GM19468 (cell line): Measurements from ENCODE around the gene SMOC2.

Experiments used
- ATAC-seq: cut with Tn5 transposase; IDR thresholded peaks from one replicate; pipeline ENCODE4 v1.9.1; 2021; ENCODE audit warnings: mild to moderate bottlenecking, moderate library complexity, moderate number of reproducible peaks; ENCODE audit not compliant: unreplicated experiment; ENCODE audit errors: extremely low read depth

SMOC2 gene

GRCh38 chr6:168473197-168473596, 32.2 kb downstream of the SMOC2 start:
- ATAC-seq: no peak

DNA sequence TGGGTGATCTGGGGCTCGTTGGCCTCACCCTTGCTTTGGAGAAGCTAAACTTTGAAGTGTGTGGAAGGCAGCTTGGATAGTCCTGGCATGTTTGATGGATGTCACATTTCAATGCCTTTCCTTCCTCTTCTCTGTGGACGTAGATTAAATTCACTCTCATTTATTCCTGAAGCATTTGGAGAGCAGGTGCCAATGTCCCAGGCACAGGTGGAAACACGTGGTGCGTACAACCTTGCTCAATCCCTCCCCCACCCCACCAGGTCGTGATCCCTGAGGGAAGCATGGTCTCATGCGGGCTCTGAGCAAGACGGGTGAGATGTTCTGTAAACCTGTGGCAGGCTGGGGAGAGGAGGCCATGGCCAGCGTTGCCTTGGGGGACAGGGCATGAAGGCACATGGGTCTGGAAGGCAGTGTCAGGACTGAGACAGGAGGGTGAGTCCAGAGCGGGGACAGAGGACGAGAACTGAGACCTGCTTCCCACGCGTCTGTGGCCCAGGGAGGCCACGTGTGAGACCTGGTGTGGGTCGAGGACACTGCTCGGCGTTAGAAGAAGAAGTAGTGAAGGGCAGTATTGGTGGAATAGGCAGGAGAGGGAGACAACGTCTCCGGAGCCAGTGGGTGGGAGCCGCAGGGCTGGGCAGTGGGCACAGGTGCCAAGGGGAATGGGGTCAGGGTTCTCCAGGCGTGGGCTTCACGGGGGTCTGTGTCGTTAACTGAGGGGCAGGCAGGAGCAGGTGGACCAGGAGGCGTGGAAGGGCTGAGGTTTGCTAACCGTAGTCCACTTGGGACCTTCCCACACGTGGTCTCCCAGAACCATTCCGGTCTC, 34.4 kb downstream of the SMOC2 start:
- no peak for ATAC-seq

GRCh38 chr6:168479421-168479820, 38.4 kb downstream of the SMOC2 start:
- no peak for ATAC-seq

DNA sequence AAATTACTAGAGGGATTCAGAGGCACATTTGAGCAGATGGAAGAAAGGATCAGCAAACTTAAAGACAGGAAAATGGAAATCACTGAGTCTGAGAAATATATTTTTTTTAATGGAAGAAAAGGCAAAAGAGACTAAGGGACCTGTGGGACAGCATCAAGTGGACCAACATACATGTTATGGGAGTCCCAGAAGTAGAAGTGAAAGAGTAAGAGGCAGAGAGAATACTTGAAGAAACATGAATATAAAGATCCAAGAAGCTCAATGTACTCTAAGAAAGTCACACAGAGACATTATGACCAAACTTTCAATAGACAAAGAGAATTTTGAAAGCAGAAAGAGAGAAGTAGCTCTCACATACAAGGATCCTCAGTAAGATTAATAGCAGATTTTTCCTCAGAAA, 39.5 kb downstream of the SMOC2 start:
- ATAC-seq: no peak

GRCh38 chr6:168485818-168486217, 44.8 kb downstream of the SMOC2 start:
- ATAC-seq: no peak

DNA sequence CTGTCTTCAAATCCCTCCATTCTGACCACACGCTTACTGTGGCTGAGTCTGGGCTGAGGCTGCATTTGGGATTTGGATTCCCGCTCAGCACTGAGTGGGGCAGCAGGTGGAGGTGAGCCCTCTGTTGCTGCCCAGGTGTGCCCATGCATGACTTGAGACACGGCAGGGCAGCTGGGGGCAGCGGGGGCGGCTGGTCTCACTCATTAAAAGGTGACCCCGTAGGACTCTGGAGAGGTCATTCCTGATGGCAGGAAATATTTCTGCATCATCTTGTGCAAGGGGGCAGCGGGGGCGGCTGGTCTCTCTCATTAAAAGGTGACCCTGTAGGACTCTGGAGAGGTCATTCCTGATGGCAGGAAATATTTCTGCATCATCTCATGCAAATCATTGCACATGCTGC, 49.8 kb downstream of the SMOC2 start:
- ATAC-seq: no peak

GRCh38 chr6:168493976-168494375, 53.0 kb downstream of the SMOC2 start:
- ATAC-seq: no peak

- no peak for ATAC-seq
Measured at GRCh38 chr6:168494726-168495125, 53.7 kb downstream of the SMOC2 start.

GRCh38 chr6:168495133-168495532, 54.1 kb downstream of the SMOC2 start:
- no peak for ATAC-seq

- ATAC-seq: no peak
Measured at GRCh38 chr6:168495636-168496035, 54.7 kb downstream of the SMOC2 start.

DNA sequence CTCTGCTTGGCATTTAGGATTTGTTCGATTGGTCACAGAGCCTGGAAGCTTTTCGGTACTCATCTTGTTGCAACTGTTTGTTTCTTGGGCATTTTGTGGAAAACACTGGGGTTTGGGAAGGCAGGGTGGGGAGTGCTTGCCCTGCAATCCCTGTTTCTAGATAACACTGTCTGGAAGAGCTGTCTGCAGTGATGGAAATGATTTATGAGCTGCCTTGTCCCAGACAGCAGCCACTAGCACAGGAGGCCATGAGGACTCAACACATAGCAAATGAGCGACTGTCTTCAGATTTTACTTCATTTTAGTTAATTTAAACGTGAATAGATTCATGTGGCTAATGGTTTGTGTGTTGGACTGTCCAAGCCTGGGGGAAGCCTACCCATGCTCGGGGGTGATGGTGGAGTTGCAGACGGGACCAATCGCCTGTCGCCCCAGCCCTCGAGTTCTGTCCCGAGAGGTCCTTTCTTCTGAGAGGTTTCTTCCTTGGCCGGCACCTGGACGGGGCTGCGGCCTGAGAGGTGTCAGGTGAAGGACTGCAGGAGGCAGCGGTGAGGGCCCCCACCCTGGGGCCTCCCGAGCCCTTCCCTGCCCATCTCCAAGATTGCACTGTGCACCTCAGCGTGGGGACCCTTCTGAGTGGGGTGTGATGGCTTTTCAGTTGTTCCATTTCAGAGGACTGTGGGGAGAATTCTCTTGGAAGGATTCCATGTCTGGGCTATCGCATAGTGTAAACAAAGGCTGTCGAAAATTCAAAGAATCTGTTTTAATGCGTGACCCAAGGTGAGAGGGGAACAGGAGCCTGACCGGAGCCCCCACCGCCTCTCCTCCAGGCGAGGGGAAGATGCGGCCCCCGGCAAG, 55.4 kb downstream of the SMOC2 start:
- ATAC-seq: no peak

GRCh38 chr6:168496997-168497331, 56.0 kb downstream of the SMOC2 start:
- no peak for ATAC-seq

DNA sequence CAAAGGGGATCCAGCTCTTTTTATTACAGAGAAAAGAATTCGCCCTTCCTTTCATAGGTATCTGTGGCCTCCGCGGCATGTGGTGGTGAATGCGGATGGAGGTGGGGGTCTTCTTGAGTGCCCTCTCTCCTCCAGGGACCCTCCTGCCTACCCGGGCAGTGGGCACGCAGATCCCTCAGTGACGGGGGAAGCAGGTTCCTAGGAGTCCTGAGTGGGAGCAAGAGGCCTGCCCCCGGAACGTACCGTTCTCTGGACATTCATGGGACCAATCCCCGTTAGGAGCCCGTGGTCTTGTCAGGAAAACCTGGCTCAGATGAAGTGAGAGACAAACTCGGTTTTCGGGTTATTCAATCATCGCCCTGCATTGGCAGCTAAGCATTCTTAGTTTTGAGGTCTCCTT, 56.4 kb downstream of the SMOC2 start:
- no peak for ATAC-seq

DNA sequence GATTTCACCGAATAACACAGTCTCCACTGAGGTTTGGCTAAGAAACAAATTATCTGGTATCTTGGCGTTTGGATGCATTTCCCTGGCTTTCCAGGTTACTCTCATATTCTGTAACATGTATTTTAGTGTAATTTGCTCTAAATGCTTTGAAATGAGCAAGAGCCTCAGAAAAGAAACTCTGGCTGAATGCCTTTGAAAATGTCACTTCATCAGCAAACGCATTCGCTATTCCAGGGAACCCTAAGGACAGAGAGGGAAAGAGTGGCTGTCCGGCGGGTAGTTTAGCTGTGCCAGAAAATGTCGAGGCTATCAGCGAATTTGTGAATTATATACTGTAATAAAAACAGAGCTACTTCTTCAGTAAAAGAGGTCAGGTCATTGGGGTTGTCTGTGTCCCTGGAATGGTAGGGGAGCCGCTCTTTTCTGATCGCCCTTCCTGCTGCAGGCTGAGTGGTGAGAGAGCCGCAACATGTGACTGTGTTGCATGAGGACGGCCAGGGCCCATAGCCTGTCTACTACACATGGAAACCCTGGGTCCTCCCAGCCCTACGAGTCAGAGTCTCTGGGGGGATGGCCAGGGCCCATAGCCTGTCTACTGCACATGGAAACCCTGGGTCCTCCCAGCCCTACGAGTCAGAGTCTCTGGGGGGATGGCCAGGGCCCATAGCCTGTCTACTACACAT, 57.3 kb downstream of the SMOC2 start:
- ATAC-seq: no peak

DNA sequence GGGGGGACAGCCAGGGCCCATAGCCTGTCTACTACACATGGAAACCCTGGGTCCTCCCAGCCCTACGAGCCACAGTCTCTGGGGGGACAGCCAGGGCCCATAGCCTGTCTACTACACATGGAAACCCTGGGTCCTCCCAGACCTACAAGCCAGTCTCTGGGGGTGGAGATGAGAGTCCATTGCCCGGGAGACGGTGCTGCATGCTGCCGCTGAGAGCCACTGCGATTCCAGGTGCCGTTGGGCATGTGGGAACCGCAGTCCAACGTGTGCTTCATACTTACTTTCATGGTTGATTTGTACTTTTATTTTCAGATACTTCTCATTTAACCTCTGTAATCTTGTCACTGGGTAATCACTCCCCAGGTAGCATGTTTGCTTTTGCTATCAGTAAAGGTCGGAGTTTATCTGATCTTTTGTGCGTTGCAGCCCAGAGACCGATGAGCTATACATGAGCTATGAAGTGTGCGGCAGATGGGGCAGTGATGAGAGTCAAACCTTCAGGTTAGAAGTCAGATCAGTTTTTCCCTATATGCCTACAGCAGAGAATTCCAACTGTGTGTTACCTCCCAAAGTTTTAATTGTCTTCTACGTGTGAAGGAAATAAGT, 58.2 kb downstream of the SMOC2 start:
- ATAC-seq: no peak

DNA sequence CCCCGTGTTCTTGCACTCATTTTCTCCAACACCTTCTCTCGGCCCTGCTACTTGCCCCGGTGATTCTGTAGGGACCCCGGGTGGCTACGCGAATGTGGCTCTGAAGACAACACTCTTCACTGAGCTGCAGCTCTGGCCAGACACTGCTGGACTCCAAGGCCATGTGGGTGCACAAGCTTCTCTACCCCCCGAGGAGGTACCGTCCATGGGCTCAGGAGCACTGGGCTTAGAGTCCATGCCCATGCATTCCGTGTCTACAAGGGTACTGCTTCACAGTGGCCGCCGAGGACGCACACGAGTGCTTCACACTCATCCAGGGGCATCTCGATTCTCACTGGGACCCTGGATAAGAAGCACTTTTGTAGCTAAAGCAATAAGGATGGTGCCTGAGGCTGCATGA, 59.5 kb downstream of the SMOC2 start:
- no peak for ATAC-seq

DNA sequence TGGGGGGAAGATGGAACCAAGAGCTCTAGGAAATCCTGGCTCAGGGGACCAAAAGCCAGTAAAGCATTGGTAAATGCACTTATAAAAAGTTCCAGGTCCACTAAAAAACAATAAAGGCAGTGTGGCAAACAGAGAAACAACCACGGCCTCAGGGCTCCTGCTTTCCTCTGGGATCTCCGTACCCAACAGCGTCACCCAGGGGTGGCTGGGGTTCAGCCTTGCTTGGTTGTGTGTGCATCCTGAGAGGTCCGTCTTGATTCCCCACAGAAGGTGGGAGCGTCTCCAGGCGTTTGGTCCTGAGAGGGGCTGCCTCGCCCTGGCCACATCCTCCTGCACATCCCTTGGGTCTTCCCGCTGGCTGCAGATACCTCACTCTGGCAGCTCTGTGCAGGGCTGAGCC, 60.6 kb downstream of the SMOC2 start:
- ATAC-seq: no peak

DNA sequence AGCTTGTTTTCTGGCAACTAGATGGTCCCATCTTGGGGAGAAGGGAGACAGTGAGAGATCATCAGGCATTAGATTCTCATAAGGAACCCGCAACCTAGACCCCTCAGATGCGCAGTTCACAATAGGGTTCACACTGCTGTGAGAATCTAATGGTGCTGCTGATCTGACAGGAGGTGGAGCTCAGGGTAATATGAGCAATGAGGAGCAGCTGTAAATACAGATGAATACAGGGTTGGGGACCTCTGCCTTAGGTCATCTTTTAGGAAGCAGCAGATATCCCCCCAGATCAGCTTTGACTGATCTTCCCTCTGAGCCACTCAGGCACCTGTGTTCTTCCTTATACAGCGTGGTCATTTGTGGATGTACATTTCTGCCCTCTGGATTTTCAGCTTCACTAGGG, 63.4 kb downstream of the SMOC2 start:
- ATAC-seq: no peak

- ATAC-seq: no peak
Measured at GRCh38 chr6:168506460-168506859, 65.5 kb downstream of the SMOC2 start.

- ATAC-seq: no peak
Measured at GRCh38 chr6:168507297-168507696, 66.3 kb downstream of the SMOC2 start.

- no peak for ATAC-seq
Measured at GRCh38 chr6:168507730-168508129, 66.7 kb downstream of the SMOC2 start.
